SK-N-SH treated with all-trans-retinoic acid at 6 μM for 48 hours (cell line): ENCODE measurements around the gene FSHB.

Experiments
- ATAC-seq: fragments of 200-7000 bp; cut with Tn5 transposase; 3 replicates; pipeline ENCODE4 v1.9.1; 2020; ENCODE audit warnings: mild to moderate bottlenecking, moderate library complexity
- ARNTL ChIP-seq: fragments of 450-650 bp; formaldehyde crosslinking; IDR thresholded peaks from 2 replicates; pipeline ENCODE4 v1.5.0; 2020; ENCODE audit warnings: low read depth, mild to moderate bottlenecking, moderate library complexity, borderline replicate concordance
- BACH2 ChIP-seq: fragments of 250-450 bp; sonication (Bioruptor Pico); IDR thresholded peaks from 2 replicates; pipeline ENCODE4 v1.9.0; 2021; ENCODE audit warnings: mild to moderate bottlenecking, borderline replicate concordance
- CSDC2 ChIP-seq: fragments of 250-450 bp; sonication (Bioruptor Pico); IDR thresholded peaks from 2 replicates; pipeline ENCODE4 v1.5.0; 2020; ENCODE audit warnings: mild to moderate bottlenecking, moderate library complexity
- CSRNP3 ChIP-seq: fragments of 250-450 bp; sonication (Bioruptor Pico); IDR thresholded peaks from 2 replicates; pipeline ENCODE4 v1.5.1; 2021; ENCODE audit warnings: mild to moderate bottlenecking, moderate library complexity
- ESRRG ChIP-seq: fragments of 250-450 bp; sonication (Bioruptor Pico); IDR thresholded peaks from 2 replicates; pipeline ENCODE4 v1.6.1; 2021; ENCODE audit warnings: mild to moderate bottlenecking
- ISL1 ChIP-seq: fragments of 250-450 bp; sonication (Bioruptor Pico); IDR thresholded peaks from 2 replicates; pipeline ENCODE4 v2.1.2; 2022; ENCODE audit warnings: mild to moderate bottlenecking, moderate library complexity
- OSR1 ChIP-seq: fragments of 250-450 bp; sonication (Bioruptor Pico); IDR thresholded peaks from 2 replicates; pipeline ENCODE4 v1.8.0; 2022; ENCODE audit warnings: moderate library complexity, mild to moderate bottlenecking, inconsistent platforms
- POU6F1 ChIP-seq: fragments of 250-450 bp; sonication (Bioruptor Pico); IDR thresholded peaks from 2 replicates; pipeline ENCODE4 v1.8.0; 2021; ENCODE audit warnings: low read depth, mild to moderate bottlenecking, moderate library complexity, borderline replicate concordance
- PPARA ChIP-seq: fragments of 250-450 bp; sonication (Bioruptor Pico); IDR thresholded peaks from 2 replicates; pipeline ENCODE4 v1.5.0; 2020; ENCODE audit warnings: mild to moderate bottlenecking, borderline replicate concordance
- TOX ChIP-seq: fragments of 250-450 bp; sonication (Bioruptor Pico); IDR thresholded peaks from 2 replicates; pipeline ENCODE4 v1.8.0; 2021; ENCODE audit warnings: mild to moderate bottlenecking, moderate library complexity, borderline replicate concordance
- TSHZ2 ChIP-seq: fragments of 250-450 bp; sonication (Bioruptor Pico); IDR thresholded peaks from 2 replicates; pipeline ENCODE4 v1.5.0; 2020; ENCODE audit warnings: mild to moderate bottlenecking, moderate library complexity
- ZC3H10 ChIP-seq: fragments of 250-450 bp; sonication (Bioruptor Pico); IDR thresholded peaks from 2 replicates; pipeline ENCODE4 v1.5.1; 2021; ENCODE audit warnings: mild to moderate bottlenecking, moderate library complexity
- ZFP3 ChIP-seq: fragments of 250-450 bp; sonication (Bioruptor Pico); IDR thresholded peaks from 2 replicates; pipeline ENCODE4 v1.5.0; 2020; ENCODE audit warnings: mild to moderate bottlenecking, moderate library complexity
- ZNF565 ChIP-seq: fragments of 450-650 bp; formaldehyde crosslinking; conservative IDR thresholded peaks from 2 replicates; pipeline ENCODE4 v1.5.0; 2020; ENCODE audit warnings: low read depth, mild to moderate bottlenecking, moderate library complexity
- ZNF70 ChIP-seq: fragments of 450-650 bp; formaldehyde crosslinking; IDR thresholded peaks from 2 replicates; pipeline ENCODE4 v1.5.0; 2020; ENCODE audit warnings: mild to moderate bottlenecking, moderate library complexity
- ZNF8 ChIP-seq: fragments of 450-650 bp; formaldehyde crosslinking; IDR thresholded peaks from 2 replicates; pipeline ENCODE4 v1.5.0; 2020; ENCODE audit warnings: mild to moderate bottlenecking, moderate library complexity

The FSHB gene

GRCh38 chr11:30254307-30255298 is 23.8 kb downstream of the FSHB start (continued):
- TF ChIP-seq TSHZ2 (CRISPR knock-in tag) = no peak
- TF ChIP-seq TOX (CRISPR knock-in tag) = no peak
- no peak for TF ChIP-seq OSR1 (CRISPR knock-in tag)
- TF ChIP-seq ARNTL (CRISPR knock-in tag) = no peak
- no peak for TF ChIP-seq ZNF70 (CRISPR knock-in tag)
- TF ChIP-seq, all 23 proteins: peak for 0

- peak; percentile 56 for ATAC-seq
- no peak for TF ChIP-seq ZFP3 (CRISPR knock-in tag)
- no peak for TF ChIP-seq ISL1
- no peak for TF ChIP-seq CSRNP3 (CRISPR knock-in tag)
- TF ChIP-seq ESRRG (CRISPR knock-in tag) = no peak
- no peak for TF ChIP-seq TOX (CRISPR knock-in tag)
- TF ChIP-seq PPARA = no peak
- TF ChIP-seq CSDC2 (CRISPR knock-in tag) = no peak
- no peak for TF ChIP-seq ZC3H10 (CRISPR knock-in tag)
These were observed 24.8 kb downstream of the FSHB start for GRCh38 chr11:30255637-30256036.

GRCh38 chr11:30257058-30257457 is 26.2 kb downstream of the FSHB start:
- ATAC-seq = no peak
- TF ChIP-seq BACH2 (CRISPR knock-in tag) (no peak), CSRNP3 (CRISPR knock-in tag) (no peak), OSR1 (CRISPR knock-in tag) (no peak), ESRRG (CRISPR knock-in tag) (no peak), ZC3H10 (CRISPR knock-in tag) (no peak), ZFP3 (CRISPR knock-in tag) (no peak), ZNF565 (CRISPR knock-in tag) (no peak), TOX (CRISPR knock-in tag) (no peak)
- TF ChIP-seq, all 23 proteins: peak for 0

GRCh38 chr11:30258679-30259078 is 27.9 kb downstream of the FSHB start:
- no peak for TF ChIP-seq ZNF8 (CRISPR knock-in tag)
- no peak for TF ChIP-seq OSR1 (CRISPR knock-in tag)
- TF ChIP-seq ZNF565 (CRISPR knock-in tag) = no peak
- no peak for TF ChIP-seq POU6F1
- no peak for TF ChIP-seq TSHZ2 (CRISPR knock-in tag)
- ATAC-seq = no peak
